ENCODE data around the gene KRTAP10-11.

GRCh38 chr21:44649521-44650100, 3.4 kb downstream of the KRTAP10-11 start:
- TF ChIP-seq CTCF (IDR thresholded peaks at IDR 0.05; ENCODE audit: insufficient read depth, low read depth, low read length) = no peak
- TF ChIP-seq EZH2 (IDR thresholded peaks at IDR 0.05; ENCODE audit: insufficient read depth, low read length) = no peak

Data from astrocyte (in vitro differentiated cells and primary cell).